Measurements from ENCODE around the gene TJAP1.

The TJAP1 gene

DNA sequence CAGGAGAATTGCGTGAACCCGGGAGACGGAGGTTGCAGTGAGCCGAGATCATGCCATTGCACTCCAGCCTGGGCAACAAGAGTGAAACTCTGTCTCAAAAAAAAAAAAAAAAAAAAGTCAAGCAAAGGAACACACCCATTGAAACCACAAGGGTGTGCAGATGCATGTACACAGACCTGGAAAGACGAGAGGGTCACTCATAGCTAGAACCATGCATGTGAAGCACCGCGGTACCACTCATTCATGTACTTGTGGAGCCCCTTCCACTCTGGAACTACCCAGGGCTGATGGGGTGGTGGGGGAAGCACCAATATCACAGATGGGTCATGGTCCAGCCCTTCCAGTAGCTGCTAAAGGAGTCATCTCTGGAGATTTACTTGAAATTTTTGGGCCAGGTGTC is 7.4 kb upstream of the TJAP1 start:
- H2BK15ac ChIP-seq (ENCODE audit: low read depth, poor library complexity, severe bottlenecking), result no peak overlapping the region
- DNase-seq, result no peak

GRCh38 chr6:43471399-43471798 is 6.0 kb upstream of the TJAP1 start:
- no peak overlapping the region for H3K27ac ChIP-seq (ENCODE audit: low read length, poor library complexity, severe bottlenecking)
- H2BK5ac ChIP-seq (ENCODE audit: low read depth, low read length, poor library complexity, severe bottlenecking), result no peak overlapping the region
- no peaks in the 10 kb centered on the region for H3K4me1 ChIP-seq (ENCODE audit: control insufficient read depth, insufficient read depth, low read depth, low read length)
- peaks cover 24 to 33% of the 10 kb centered on the region in 2 experiments for H3K27me3 ChIP-seq (ENCODE audit: control insufficient read depth in 1 of 2, insufficient read depth in 1 of 2, low read length in 2 of 2)
- no peak overlapping the region for H2AK5ac ChIP-seq (ENCODE audit: low read length, severe bottlenecking)
- H3K4me2 ChIP-seq (ENCODE audit: low read length, poor library complexity, severe bottlenecking), result no peak overlapping the region
- H4K8ac ChIP-seq (ENCODE audit: low read length), result no peak overlapping the region
- DNase-seq, result no peak
- no peaks in the 10 kb centered on the region for H3K36me3 ChIP-seq (ENCODE audit: control insufficient read depth in 1 of 2, insufficient read depth in 2 of 2, low read depth in 1 of 2, low read length in 2 of 2)
- no peaks in the 10 kb centered on the region for H3K9me3 ChIP-seq (ENCODE audit: control insufficient read depth, low read length)
- no peak overlapping the region for H3K14ac ChIP-seq (ENCODE audit: low read length in 2 of 2)
- 78% methylated on average over 1 of the region's 1 CpG for WGBS
- H3K18ac ChIP-seq (ENCODE audit: low read depth in 1 of 2, low read length in 2 of 2), result no peak overlapping the region
- no peaks in the 10 kb centered on the region for H3K79me1 ChIP-seq (replicated peaks; ENCODE audit: low read length, poor library complexity, severe bottlenecking)
- H3K4ac ChIP-seq (ENCODE audit: low read depth in 1 of 2, low read length in 2 of 2), result no peak overlapping the region
- H3K4me3 ChIP-seq (ENCODE audit: insufficient read depth in 1 of 2, low read depth in 1 of 2, low read length in 2 of 2), result no peak overlapping the region
- H2AFZ ChIP-seq (ENCODE audit: low read depth, low read length), result no peak overlapping the region
- H2BK15ac ChIP-seq (ENCODE audit: low read depth, poor library complexity, severe bottlenecking), result no peak overlapping the region
- H2BK12ac ChIP-seq (ENCODE audit: low read length in 2 of 2), result no peak overlapping the region
- H4K91ac ChIP-seq (ENCODE audit: low read length), result no peak overlapping the region
- no peak overlapping the region for H3K9ac ChIP-seq (ENCODE audit: low read length)
- H2BK120ac ChIP-seq (ENCODE audit: low read depth, low read length), result no peak overlapping the region
- H3K23ac ChIP-seq (ENCODE audit: low read length in 2 of 2), result no peak overlapping the region

More for the DNA sequence above, 7.4 kb upstream of the TJAP1 start:
- H3K4ac ChIP-seq (ENCODE audit: low read depth in 1 of 2, low read length in 2 of 2), result no peak overlapping the region
- WGBS, result 94% methylated on average over 7 of the region's 7 CpGs
- no peak overlapping the region for H2BK120ac ChIP-seq (ENCODE audit: low read depth, low read length)
- H3K36me3 ChIP-seq (ENCODE audit: control insufficient read depth in 1 of 2, insufficient read depth in 2 of 2, low read depth in 1 of 2, low read length in 2 of 2), result no peaks in the 10 kb centered on the region
- H3K4me3 ChIP-seq (ENCODE audit: insufficient read depth in 1 of 2, low read depth in 1 of 2, low read length in 2 of 2), result no peak overlapping the region
- no peak overlapping the region for H3K14ac ChIP-seq (ENCODE audit: low read length in 2 of 2)
- H3K23ac ChIP-seq (ENCODE audit: low read length in 2 of 2), result no peak overlapping the region
- H3K79me1 ChIP-seq (replicated peaks; ENCODE audit: low read length, poor library complexity, severe bottlenecking), result no peaks in the 10 kb centered on the region
- H3K9ac ChIP-seq (ENCODE audit: low read length), result no peak overlapping the region
- no peak overlapping the region for H4K8ac ChIP-seq (ENCODE audit: low read length)
- no peak overlapping the region for H4K91ac ChIP-seq (ENCODE audit: low read length)
- H2BK12ac ChIP-seq (ENCODE audit: low read length in 2 of 2), result no peak overlapping the region
- H3K4me2 ChIP-seq (ENCODE audit: low read length, poor library complexity, severe bottlenecking), result no peak overlapping the region
- H3K4me1 ChIP-seq (ENCODE audit: control insufficient read depth, insufficient read depth, low read depth, low read length), result no peaks in the 10 kb centered on the region
- H3K18ac ChIP-seq (ENCODE audit: low read depth in 1 of 2, low read length in 2 of 2), result no peak overlapping the region
- H2BK5ac ChIP-seq (ENCODE audit: low read depth, low read length, poor library complexity, severe bottlenecking), result no peak overlapping the region
- peaks cover 24 to 33% of the 10 kb centered on the region in 2 experiments for H3K27me3 ChIP-seq (ENCODE audit: control insufficient read depth in 1 of 2, insufficient read depth in 1 of 2, low read length in 2 of 2)
- no peaks in the 10 kb centered on the region for H3K9me3 ChIP-seq (ENCODE audit: control insufficient read depth, low read length)
- no peak overlapping the region for H3K27ac ChIP-seq (ENCODE audit: low read length, poor library complexity, severe bottlenecking)
- H2AK5ac ChIP-seq (ENCODE audit: low read length, severe bottlenecking), result no peak overlapping the region
- H2AFZ ChIP-seq (ENCODE audit: low read depth, low read length), result no peak overlapping the region

DNA sequence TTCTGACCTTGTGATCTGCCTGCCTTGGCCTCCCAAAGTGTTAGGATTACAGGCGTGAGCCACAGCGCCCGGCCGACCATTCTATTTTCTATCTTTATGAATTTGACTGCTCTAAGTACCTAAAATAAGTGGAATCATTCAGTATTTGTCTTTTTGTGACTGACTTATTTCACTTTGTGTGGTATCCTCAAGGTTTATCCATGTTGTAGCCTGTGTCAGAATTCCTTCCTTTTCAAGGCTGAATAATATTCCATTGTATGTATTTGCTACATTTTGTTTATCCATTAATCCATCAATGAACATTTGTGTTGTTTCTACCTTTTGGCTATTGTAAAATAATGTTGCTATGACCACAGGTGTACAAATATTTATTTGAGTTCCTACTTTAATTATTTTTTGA is 4.9 kb upstream of the TJAP1 start:
- H2AFZ ChIP-seq (ENCODE audit: low read depth, low read length), result no peak overlapping the region
- no peaks in the 10 kb centered on the region for H3K9me3 ChIP-seq (ENCODE audit: control insufficient read depth, low read length)
- no peak overlapping the region for H3K27ac ChIP-seq (ENCODE audit: low read length, poor library complexity, severe bottlenecking)
- no peaks in the 10 kb centered on the region for H3K4me1 ChIP-seq (ENCODE audit: control insufficient read depth, insufficient read depth, low read depth, low read length)
- no peak overlapping the region for H4K91ac ChIP-seq (ENCODE audit: low read length)
- H3K4ac ChIP-seq (ENCODE audit: low read depth in 1 of 2, low read length in 2 of 2), result no peak overlapping the region
- no peak overlapping the region for H3K18ac ChIP-seq (ENCODE audit: low read depth in 1 of 2, low read length in 2 of 2)
- H4K8ac ChIP-seq (ENCODE audit: low read length), result no peak overlapping the region
- H3K14ac ChIP-seq (ENCODE audit: low read length in 2 of 2), result no peak overlapping the region
- H2BK15ac ChIP-seq (ENCODE audit: low read depth, poor library complexity, severe bottlenecking), result no peak overlapping the region
- no CpG with 5 or more reads among the region's 4 CpGs for WGBS
- H3K4me2 ChIP-seq (ENCODE audit: low read length, poor library complexity, severe bottlenecking), result no peak overlapping the region
- no peak for DNase-seq
- H3K36me3 ChIP-seq (ENCODE audit: control insufficient read depth in 1 of 2, insufficient read depth in 2 of 2, low read depth in 1 of 2, low read length in 2 of 2), result no peaks in the 10 kb centered on the region
- H2BK5ac ChIP-seq (ENCODE audit: low read depth, low read length, poor library complexity, severe bottlenecking), result no peak overlapping the region
- H3K9ac ChIP-seq (ENCODE audit: low read length), result no peak overlapping the region
- no peak overlapping the region for H3K23ac ChIP-seq (ENCODE audit: low read length in 2 of 2)
- no peak overlapping the region for H2AK5ac ChIP-seq (ENCODE audit: low read length, severe bottlenecking)
- no peak overlapping the region for H2BK120ac ChIP-seq (ENCODE audit: low read depth, low read length)
- H3K27me3 ChIP-seq (ENCODE audit: control insufficient read depth in 1 of 2, insufficient read depth in 1 of 2, low read length in 2 of 2), result peaks cover 23 to 32% of the 10 kb centered on the region in 2 experiments
- no peak overlapping the region for H2BK12ac ChIP-seq (ENCODE audit: low read length in 2 of 2)
- no peak overlapping the region for H3K4me3 ChIP-seq (ENCODE audit: insufficient read depth in 1 of 2, low read depth in 1 of 2, low read length in 2 of 2)
- H3K79me1 ChIP-seq (replicated peaks; ENCODE audit: low read length, poor library complexity, severe bottlenecking), result peaks cover under 1% of the 10 kb centered on the region

DNA sequence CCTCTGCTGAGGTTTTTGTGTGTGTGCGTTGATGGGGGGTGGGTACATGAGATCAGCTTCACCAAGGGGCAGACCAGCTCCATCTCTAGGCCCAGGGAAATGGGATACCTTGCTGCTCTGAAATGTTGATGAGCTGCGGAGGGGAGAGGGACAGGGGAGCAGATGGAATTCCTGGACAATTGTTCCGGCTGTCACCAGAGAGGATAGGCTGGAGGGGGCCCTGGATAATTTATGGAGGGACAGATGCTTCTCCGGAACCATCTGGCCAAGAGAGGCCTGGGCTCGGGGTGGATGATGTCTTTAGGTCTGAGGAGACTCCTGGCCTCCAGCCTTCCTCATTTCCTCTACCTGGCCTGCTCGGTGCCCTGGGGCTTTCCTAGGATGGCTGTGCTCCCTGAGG is 1.9 kb upstream of the TJAP1 start:
- no peak overlapping the region for H3K4me3 ChIP-seq (ENCODE audit: insufficient read depth in 1 of 2, low read depth in 1 of 2, low read length in 2 of 2)
- H3K4ac ChIP-seq (ENCODE audit: low read depth in 1 of 2, low read length in 2 of 2), result no peak overlapping the region
- no peaks in the 10 kb centered on the region for H3K9me3 ChIP-seq (ENCODE audit: control insufficient read depth, low read length)
- no peak overlapping the region for H3K23ac ChIP-seq (ENCODE audit: low read length in 2 of 2)
- no peak overlapping the region for H2AFZ ChIP-seq (ENCODE audit: low read depth, low read length)
- H2BK120ac ChIP-seq (ENCODE audit: low read depth, low read length), result no peak overlapping the region
- H3K18ac ChIP-seq (ENCODE audit: low read depth in 1 of 2, low read length in 2 of 2), result no peak overlapping the region
- peaks cover 19% of the 10 kb centered on the region for H3K79me1 ChIP-seq (replicated peaks; ENCODE audit: low read length, poor library complexity, severe bottlenecking)
- peaks cover 6% of the 10 kb centered on the region for H3K4me1 ChIP-seq (ENCODE audit: control insufficient read depth, insufficient read depth, low read depth, low read length)
- H2BK15ac ChIP-seq (ENCODE audit: low read depth, poor library complexity, severe bottlenecking), result no peak overlapping the region
- H2BK12ac ChIP-seq (ENCODE audit: low read length in 2 of 2), result no peak overlapping the region
- WGBS, result 86% methylated on average over 6 of the region's 6 CpGs
- no peak overlapping the region for H3K4me2 ChIP-seq (ENCODE audit: low read length, poor library complexity, severe bottlenecking)
- H2BK5ac ChIP-seq (ENCODE audit: low read depth, low read length, poor library complexity, severe bottlenecking), result no peak overlapping the region
- H4K8ac ChIP-seq (ENCODE audit: low read length), result no peak overlapping the region
- no peak overlapping the region for H3K27ac ChIP-seq (ENCODE audit: low read length, poor library complexity, severe bottlenecking)
- H3K36me3 ChIP-seq (ENCODE audit: control insufficient read depth in 1 of 2, insufficient read depth in 2 of 2, low read depth in 1 of 2, low read length in 2 of 2), result peaks cover 0 to 3% of the 10 kb centered on the region in 2 experiments
- DNase-seq, result no peak
- no peak overlapping the region for H3K14ac ChIP-seq (ENCODE audit: low read length in 2 of 2)
- H3K27me3 ChIP-seq (ENCODE audit: control insufficient read depth in 1 of 2, insufficient read depth in 1 of 2, low read length in 2 of 2), result peaks cover 4 to 11% of the 10 kb centered on the region in 2 experiments
- H4K91ac ChIP-seq (ENCODE audit: low read length), result no peak overlapping the region
- no peak overlapping the region for H3K9ac ChIP-seq (ENCODE audit: low read length)
- H2AK5ac ChIP-seq (ENCODE audit: low read length, severe bottlenecking), result no peak overlapping the region

All from mesenchymal stem cell (in vitro differentiated cells and primary cell).